Measurements from ENCODE around the gene TMCC3.
"Not testable (repeated sequence)": the region's sequence is repeated elsewhere in the genome, so short reads cannot be mapped to it uniquely, and the experiment has no call there.

Gene TMCC3, protein sequence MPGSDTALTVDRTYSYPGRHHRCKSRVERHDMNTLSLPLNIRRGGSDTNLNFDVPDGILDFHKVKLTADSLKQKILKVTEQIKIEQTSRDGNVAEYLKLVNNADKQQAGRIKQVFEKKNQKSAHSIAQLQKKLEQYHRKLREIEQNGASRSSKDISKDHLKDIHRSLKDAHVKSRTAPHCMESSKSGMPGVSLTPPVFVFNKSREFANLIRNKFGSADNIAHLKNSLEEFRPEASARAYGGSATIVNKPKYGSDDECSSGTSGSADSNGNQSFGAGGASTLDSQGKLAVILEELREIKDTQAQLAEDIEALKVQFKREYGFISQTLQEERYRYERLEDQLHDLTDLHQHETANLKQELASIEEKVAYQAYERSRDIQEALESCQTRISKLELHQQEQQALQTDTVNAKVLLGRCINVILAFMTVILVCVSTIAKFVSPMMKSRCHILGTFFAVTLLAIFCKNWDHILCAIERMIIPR

DNA sequence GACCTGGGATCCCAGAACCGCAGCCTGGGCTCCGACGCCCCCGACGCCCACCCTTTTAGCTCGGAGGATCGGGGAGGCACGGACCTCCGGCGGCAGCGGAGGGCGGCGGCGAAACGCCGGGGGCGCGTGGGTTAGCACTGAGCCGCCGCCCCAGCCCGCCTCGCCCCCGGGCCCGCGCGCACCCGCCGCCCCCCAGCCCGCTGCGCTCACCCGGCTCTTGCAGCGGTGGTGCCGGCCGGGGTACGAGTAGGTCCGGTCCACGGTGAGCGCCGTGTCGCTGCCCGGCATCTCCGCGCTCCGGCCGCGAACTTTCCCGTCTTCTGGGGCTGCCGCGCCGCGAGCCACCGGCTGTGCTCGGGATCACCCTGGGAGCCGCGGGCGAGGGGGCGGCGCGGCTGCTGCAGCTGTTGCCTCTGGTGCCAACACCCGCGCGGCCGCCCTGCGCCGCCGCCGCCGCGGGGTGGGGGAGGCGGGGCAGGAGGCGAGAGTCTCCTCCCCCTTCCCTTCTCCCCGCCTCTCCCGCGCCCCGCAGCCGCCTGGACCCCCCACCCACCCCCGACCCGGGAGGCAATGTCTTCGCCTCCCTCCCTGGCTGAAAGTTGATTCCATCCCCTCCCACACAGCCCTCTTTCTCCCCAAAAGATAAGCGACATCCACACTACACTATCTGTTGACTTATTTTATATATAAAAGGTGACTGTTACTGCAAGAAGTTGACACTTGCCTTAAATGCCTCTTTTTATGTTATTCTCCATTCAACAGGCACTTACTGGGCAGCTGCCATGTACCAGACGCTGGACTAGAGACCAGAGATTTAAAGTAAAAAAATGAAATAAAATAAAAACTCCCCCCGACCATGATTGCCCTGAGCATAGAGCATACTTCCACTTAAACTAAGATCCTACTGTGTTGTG lies at the start of gene TMCC3:
Gene TMCC3 (minus strand): TSS at position 415 of the 914 bp plus-strand sequence. CDS start 127 bp downstream, at position 288.
- peak; percentile 70 for DNase-seq (ENCODE audit: low spot score)

DNA sequence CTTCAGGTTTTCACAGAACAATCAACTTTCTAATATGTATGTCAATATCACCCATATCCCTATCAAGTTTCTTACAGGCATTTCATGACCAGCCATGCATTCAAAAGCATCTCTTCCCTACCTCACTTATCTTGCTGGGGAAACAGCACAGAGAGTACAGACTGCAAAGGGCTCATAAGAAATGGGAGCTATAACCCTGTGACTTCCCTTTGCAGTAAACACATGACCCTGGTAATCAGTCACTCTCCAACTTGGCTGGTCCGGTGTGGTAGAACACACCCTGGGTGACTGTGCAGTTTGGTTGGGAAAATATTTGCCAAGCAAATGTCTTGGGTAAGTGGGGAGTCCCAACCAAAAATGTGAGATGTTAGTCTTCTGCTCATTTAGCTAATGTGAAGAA lies 49.4 kb upstream of the TMCC3 start:
- DNase-seq (ENCODE audit: low spot score): peak; percentile 62

DNA sequence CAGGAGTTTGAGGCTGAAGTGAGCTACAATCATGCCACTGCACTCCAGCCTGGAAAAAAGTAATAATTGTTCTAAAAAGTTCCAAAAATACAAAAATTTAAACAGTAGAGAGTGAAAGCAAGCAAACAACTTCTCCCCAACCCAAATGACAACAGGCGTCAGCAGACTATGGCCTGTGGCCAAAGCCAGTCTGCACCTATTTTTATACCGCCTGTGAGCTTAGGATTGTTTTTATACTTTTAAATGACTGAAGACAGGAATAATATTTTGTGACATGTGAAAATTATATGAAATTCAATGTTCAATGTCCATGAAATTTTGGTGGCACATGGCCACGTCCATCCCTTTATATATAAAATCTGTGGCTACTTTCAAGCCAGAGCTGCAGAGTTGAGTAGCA lies 48.2 kb upstream of the TMCC3 start:
- no peak for DNase-seq (ENCODE audit: low spot score)

DNA sequence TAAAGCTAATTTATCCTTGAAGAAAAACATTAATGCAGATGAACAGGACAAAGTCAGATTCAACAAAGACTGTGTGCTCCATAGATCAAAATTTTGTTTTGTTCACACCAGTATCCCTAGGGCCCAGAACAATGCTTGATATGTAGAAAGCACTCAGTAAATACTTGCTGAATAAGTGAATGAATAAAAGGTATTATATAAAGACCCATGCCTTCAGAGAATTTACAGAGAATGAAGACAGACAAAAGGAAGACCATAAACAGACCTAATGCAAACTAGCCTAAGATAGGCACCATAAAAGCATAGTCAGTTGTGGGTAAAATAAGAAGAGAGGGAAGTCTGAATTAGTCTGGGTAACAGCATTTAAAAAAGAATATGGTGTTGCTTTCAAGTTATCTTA lies 47.3 kb upstream of the TMCC3 start:
- DNase-seq (ENCODE audit: low spot score): no peak

DNA sequence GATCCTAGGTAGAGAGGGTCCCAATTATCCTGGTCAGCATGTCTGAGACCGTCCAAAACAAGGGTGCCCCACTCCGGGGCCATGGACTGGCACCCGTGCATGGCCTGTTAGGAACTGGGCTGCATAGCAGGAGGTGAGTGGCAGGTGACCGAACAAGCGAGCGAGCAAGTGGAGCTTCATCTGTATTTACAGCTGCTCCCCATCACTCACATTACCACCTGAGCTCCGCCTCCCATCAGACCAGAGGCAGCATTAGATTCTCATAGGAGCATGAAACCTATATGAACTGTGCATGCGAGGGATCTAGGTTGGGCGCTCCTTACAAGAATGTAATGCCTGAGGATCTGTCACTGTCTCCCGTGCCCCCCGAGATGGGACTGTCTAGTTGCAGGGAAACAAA lies 44.4 kb upstream of the TMCC3 start:
- DNase-seq (ENCODE audit: low spot score): no peak

DNA sequence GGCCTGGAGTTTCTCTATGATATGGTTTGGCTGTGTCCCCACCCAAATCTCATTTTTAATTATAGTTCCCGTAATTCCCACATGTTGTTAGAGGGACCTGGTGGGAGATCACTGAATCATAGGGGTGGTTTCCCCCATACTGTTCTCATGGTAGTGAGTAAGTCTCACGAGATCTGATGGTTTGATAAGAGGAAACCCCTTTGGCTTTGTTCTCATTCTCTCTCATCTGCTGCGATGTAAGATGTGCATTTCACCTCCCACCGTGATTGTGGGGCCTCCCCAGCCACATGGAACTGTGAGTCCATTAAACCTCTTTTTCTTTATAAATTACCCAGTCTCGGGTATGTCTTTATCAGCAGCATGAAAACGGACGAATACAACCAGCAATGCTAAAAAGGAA lies 42.5 kb upstream of the TMCC3 start:
- not testable (repeated sequence) for DNase-seq (ENCODE audit: low spot score)

DNA sequence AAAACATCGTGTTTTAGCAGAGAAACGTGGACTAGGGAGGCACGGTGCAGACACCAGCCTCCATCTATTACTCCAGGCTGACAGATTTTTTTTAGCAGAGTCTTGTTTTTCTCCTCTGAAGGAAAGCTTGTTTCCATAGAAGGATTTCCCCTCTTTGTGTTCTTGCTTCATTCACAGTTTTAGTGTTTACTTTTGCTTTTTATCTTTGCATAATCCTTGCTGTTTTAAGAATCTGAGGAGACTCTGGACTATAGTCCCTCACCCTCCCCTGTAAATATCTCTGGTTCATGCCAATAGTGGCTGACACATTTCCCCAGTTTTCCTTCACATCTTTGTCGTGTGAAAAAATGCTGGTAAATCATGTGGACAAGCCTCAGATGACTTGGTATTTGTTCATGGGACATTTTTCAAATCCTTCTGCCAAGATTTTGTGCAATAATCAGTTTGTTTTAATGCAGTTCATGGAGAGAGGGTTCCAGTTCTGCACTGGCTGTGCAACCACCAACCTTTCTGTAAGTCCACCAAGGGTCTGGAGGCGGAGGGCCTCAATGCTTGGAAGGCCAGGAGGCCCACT lies 39.9 kb upstream of the TMCC3 start:
- no peak for DNase-seq (ENCODE audit: low spot score)

DNA sequence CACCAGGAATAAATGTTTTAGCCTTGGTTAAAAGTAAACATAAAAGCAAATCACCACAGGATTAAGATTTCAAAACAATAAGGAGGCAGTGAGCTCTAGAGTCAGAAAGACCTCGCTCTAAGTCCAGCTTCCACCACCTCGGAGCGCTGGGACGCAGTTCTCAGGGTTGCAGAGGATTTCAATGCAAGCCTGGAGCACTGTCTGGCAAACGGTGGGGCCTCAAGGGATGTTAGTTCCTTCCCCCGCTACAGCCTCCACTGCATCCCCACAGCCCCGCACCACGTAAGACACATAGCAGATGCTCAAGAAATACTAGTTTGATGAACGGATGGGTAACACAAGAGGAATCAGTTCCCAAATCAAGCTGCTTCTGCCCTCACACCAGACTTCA lies 39.3 kb upstream of the TMCC3 start:
- no peak for DNase-seq (ENCODE audit: low spot score)

DNA sequence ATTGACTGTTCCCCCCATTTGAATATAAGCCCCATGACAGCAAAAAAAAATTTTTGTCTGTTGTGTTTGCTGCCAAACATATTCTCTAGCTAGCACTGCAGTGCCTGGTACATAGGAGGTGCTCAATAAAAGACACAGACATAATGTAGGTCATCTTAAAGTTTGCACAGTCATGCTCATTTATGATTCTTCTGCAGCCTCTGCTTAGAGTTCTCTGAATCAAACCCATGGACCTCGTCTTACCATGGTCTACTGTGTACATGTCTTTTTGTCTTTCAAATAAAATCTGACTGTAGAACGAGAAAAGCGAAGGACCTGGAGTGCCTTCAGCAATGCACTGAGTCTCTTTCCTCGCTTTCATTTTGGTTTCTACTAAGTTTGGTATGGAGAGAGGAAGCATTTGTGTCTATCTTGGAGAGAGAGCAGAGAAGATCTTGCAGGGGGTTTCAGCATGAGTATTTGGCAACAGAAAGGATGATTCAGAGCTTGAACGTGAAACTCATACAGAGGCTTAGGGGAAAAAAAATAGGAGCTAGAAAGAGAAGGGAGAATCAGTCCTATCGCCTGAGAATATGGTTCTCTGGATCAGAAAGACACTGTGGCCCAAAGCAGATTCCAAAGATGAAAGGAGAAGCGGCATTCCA lies 38.8 kb upstream of the TMCC3 start:
- no peak for DNase-seq (ENCODE audit: low spot score)

DNA sequence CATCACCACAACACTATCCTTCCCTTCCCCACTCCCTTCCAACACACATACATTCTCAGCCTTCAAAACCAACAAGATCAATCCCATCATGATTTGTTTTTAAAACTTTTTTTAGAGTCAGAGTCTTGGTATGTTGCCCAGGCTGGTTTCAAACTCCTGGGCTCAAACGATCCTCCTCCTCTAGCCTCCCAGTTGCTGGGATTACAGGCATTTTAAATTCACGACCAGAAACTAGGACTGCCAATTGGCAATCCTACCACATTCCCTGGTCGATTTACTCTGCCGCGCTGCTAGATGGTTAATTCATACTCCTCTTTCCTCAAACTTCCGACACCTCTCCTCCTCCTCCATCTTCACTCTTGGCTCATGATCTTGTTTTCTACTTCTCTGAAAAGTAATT lies 37.5 kb upstream of the TMCC3 start:
- DNase-seq (ENCODE audit: low spot score): no peak

DNA sequence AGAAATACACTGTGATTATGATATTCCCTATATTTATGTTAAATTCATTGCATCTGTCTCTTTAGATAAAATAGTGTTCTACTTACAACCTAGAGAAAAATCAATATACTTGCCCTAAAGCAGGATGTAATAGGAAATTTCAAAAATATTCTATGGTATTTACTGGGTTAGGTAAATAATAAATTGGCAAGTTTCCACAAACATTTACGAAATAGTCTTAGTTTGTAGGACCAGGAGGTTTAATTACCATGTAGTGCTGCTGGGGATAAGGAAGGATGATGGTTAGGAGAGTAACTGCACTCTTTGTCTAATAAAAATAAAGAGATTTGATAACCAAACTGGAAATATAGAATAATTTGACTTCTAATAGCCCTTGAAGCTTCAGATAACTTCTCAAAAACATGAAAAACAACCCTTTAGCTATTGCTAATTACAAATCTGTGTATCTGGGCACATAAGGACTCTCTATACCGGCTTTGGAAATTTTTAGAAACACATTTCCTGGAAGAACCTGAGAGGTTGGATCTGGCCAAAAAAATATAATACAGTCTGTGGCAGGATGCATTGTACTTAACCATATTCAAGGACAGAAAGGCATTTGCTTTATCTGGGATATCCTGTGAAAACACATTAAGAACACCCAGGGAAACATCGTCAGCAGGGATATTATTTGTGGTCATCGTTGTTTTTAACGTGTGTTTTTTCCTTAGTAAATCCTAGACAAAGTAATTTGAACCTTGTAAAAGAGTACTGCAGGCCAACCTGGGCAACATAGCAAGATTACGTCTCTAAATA lies 36.7 kb upstream of the TMCC3 start:
- DNase-seq (ENCODE audit: low spot score): no peak

DNA sequence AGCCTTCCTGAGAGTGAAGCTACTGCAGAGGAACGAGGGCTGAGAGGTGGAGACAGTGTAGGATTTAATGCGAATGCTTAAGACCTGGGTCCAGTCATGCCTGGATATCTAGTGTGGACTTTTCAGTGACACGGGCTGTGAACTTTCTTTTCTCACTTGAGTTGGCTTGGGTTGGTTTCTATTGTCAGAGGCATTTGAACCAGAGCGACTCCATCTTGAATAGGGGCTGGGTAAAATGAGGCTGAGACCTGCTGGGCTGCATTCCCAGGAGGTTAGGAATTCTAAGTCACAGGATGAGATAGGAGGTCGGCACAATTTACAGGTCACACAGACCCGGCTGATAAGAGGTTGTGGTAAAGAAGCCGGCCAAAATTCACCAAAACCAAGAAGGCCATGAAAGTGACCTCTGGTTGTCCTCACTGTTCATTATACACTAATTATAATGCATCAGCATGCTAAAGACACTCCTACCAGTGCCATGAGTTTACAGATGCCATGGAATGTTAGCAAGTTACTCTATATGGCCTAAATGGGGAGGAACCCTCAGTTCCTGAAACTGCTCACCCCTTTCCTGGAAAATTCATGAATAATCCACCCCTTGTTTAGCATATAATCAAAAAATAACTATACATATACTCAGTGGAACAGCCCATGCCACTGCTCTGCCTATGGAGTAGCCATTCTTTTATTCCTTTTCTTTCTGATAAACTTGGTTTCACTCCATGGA lies 34.2 kb upstream of the TMCC3 start:
- DNase-seq (ENCODE audit: low spot score): no peak

DNA sequence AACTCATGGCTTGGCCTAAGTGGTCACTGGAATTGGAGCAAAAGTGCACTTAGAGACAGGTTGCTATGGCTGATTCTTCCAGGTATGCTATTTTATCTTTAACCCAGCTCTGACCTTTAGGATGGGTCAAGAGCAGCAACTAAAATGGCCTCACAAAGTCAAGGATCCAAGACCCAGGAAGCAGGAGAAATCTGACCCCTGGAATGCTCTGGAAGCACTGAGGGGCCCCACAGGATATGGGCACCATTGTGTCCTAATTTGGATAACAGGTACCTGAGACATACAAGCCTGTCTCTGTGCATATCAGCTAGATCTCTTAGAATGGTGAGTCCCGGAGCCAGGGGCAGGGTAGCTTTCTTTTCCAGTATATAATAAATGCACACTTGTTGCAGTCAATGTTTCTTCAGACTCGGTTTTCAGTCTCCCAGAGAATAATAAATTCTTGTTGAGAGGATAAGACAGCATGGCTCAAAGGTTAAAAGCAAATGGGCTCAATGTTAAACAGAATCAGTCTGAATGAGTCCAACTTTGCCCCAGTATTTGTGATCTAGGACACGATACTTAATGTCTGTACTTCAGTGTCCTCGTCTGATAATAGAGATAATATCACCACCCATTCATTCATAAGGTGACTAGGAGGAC lies 29.3 kb upstream of the TMCC3 start:
- DNase-seq (ENCODE audit: low spot score): no peak

DNA sequence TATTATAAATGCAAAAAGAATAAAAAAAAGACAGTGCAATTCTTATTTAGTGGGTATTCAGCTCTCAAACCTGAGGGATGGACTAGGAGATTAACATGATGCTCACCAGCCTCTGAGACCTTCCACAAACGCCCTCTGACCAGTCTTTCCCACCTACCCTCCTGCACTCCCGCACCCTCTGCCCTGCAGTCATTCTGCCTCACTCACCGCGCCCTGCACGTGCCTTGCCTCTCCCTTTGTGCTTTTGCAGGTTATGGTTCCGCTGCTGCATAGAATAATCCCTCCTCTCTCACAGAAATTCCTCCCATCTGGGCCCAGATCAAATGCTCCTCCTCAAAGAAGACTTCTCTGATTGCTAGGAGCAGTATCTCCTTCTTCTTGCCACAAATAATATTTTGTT lies 28.5 kb upstream of the TMCC3 start:
- no peak for DNase-seq (ENCODE audit: low spot score)

DNA sequence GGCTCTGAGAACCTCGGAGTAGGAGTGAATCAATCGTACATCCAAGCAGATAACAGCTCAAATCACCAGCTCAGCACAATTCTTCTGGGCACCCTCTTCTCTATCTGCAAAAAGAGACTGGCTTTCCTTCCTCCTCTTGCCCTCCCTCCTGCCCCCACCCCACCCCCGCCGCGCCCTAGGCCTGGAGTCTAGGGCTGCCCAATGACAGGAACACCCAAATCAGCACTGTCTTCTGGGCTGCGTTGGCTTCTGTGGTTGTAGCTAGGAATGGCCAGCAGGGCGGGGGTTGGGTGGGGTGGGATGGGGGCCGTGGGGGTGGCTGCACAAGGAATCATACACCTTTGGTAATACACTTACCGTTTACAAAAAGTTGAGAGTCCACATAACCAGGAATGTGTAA lies 28.0 kb upstream of the TMCC3 start:
- DNase-seq (ENCODE audit: low spot score): no peak

DNA sequence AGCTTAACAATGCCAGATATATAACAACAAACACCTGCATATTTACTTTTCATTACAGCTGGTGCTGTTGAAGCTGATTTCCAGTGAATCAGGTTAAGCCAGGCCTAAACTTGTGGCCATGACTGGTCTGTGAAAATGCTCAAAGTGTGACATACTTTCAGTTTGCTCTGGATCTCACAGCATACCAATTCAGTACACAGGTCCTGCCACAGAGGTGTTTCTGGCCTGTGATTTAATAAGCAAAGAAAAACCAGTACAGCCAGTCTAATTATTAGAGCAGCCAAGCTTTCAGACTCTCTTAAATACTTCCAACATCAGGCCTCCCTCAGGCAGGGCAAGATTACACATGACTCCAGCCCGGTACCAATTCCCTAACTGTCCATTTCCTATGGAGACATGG lies 27.4 kb upstream of the TMCC3 start:
- DNase-seq (ENCODE audit: low spot score): peak; percentile 22

DNA sequence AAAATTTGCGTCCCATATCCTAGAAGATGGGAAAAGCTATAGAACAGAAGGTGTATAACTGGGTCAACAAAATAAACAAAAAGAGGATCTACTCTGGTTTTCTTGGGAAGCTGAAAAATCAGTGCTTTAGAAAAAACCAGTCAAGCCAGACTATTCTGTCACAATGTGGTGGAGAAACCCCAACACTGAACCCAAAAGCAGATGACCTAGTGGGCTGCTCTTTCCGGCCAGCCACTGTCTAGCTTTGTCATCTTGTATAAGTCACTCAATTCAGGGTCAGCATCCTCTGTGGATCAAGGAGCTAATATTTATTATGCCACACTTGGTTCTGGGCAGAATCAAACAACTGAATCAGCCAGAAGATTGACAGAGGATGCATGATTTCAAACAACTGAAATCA lies 26.6 kb upstream of the TMCC3 start:
- DNase-seq (ENCODE audit: low spot score): no peak

DNA sequence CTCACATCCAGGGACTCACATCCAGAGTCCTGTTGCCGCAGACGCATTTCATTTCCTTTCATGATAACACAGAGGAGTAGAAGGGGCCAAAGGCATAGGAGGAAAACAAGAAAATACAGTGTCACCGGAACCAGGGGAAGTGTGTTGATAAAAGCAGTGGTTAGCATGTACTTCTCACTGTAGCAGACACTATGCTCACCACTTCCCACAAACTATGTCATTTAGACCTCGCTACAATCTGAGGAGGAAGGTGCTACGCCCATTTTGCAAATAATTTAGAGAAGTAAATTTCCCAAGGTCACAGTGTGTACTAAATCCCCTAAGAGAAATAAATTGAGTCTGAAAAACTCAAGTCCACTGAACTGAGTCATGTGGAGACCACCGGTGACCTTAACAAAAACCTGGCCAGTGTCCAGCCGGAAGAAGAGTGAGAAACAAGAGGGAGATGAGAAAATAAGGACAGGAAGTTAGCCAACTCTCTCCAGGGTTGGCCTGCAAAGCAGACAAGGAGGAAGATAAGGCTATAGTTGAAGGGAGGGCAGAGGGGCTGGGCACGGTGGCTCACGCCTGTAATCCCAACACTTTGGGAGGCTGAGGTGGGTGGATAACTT lies 25.8 kb upstream of the TMCC3 start:
- no peak for DNase-seq (ENCODE audit: low spot score)

DNA sequence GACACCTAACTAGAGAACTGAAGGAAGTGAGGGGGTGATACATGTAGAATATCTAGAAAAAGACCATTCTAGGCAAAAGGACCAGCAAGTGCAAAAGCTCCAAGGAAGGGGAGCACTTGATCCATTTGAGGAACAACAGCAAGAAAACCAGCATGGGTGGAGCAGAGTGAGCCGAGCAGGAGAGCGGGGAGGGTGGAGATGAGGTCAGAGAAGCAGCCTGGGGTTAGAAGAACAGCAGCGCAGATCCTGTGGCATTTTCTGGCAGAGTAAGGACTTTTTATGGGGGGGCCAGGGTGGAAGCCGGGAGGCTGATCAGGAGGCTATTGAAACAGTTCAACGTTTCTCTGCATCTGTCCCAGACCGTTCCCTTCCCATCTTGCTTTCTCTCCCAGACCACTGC lies 24.5 kb upstream of the TMCC3 start:
- no peak for DNase-seq (ENCODE audit: low spot score)

DNA sequence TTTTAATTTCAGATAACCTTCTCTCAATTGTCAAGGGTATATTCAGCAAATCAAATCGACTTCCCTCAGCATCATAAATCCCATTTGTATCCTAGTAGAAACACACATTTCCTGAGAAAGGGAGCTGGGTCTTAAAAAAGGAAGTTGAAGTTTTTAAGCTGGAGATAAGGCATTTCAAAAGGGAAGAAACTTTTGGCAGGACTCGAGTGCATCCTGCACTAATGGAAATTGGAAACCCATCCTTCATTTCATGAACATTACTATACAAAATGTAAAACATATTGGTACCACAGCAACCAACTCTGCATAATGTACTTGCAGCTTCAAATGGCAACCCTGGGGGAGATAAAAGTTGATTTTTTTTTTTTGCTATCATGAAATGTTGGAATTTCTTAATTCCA lies 23.7 kb upstream of the TMCC3 start:
- DNase-seq (ENCODE audit: low spot score): no peak
